GM19468 (cell line): ENCODE data around the gene ADAMTS16.

Experiments used
- ATAC-seq: cut with Tn5 transposase; IDR thresholded peaks from one replicate; pipeline ENCODE4 v1.9.1; 2021; ENCODE audit warnings: mild to moderate bottlenecking, moderate library complexity, moderate number of reproducible peaks; ENCODE audit not compliant: unreplicated experiment; ENCODE audit errors: extremely low read depth

The ADAMTS16 gene

GRCh38 chr5:5182508-5183188 lies 42.5 kb downstream of the ADAMTS16 start:
- no peak for ATAC-seq

- no peak for ATAC-seq
These were observed 43.1 kb downstream of the ADAMTS16 start for GRCh38 chr5:5183189-5183699.

GRCh38 chr5:5183933-5184332 lies 43.8 kb downstream of the ADAMTS16 start:
- ATAC-seq, result no peak

- ATAC-seq, result no peak
These were observed 48.4 kb downstream of the ADAMTS16 start for GRCh38 chr5:5188376-5189050.

- no peak for ATAC-seq
These were observed 48.9 kb downstream of the ADAMTS16 start for GRCh38 chr5:5189051-5189430.

GRCh38 chr5:5191906-5192305 lies 51.8 kb downstream of the ADAMTS16 start:
- ATAC-seq, result no peak

- ATAC-seq, result no peak
These were observed 52.6 kb downstream of the ADAMTS16 start for GRCh38 chr5:5192681-5193080.

- ATAC-seq, result no peak
These were observed 55.2 kb downstream of the ADAMTS16 start for GRCh38 chr5:5195128-5195918.

- ATAC-seq, result no peak
These were observed 58.0 kb downstream of the ADAMTS16 start for GRCh38 chr5:5198135-5198534.

- no peak for ATAC-seq
These were observed 58.7 kb downstream of the ADAMTS16 start for GRCh38 chr5:5198815-5199214.

- ATAC-seq, result no peak
These were observed 59.4 kb downstream of the ADAMTS16 start for GRCh38 chr5:5199495-5199894.

- no peak for ATAC-seq
These were observed 60.0 kb downstream of the ADAMTS16 start for GRCh38 chr5:5200133-5200532.

GRCh38 chr5:5202321-5202720 lies 62.2 kb downstream of the ADAMTS16 start:
- no peak for ATAC-seq

- ATAC-seq, result no peak
These were observed 63.3 kb downstream of the ADAMTS16 start for GRCh38 chr5:5203451-5203850.

GRCh38 chr5:5207828-5208227 lies 67.7 kb downstream of the ADAMTS16 start:
- no peak for ATAC-seq

- no peak for ATAC-seq
These were observed 69.0 kb downstream of the ADAMTS16 start for GRCh38 chr5:5209089-5209488.

- ATAC-seq, result no peak
These were observed 69.6 kb downstream of the ADAMTS16 start for GRCh38 chr5:5209510-5210286.

- ATAC-seq, result peak; percentile 72
These were observed 77.2 kb downstream of the ADAMTS16 start for GRCh38 chr5:5217371-5217770.

- no peak for ATAC-seq
These were observed 78.3 kb downstream of the ADAMTS16 start for GRCh38 chr5:5218396-5218795.

GRCh38 chr5:5219541-5219940 lies 79.4 kb downstream of the ADAMTS16 start:
- no peak for ATAC-seq
